ENCODE data around the gene ATAD3B.
A peak's percentile ranks its signal among the peaks of the same experiment; 100 is the strongest.

The ATAD3B gene

DNA sequence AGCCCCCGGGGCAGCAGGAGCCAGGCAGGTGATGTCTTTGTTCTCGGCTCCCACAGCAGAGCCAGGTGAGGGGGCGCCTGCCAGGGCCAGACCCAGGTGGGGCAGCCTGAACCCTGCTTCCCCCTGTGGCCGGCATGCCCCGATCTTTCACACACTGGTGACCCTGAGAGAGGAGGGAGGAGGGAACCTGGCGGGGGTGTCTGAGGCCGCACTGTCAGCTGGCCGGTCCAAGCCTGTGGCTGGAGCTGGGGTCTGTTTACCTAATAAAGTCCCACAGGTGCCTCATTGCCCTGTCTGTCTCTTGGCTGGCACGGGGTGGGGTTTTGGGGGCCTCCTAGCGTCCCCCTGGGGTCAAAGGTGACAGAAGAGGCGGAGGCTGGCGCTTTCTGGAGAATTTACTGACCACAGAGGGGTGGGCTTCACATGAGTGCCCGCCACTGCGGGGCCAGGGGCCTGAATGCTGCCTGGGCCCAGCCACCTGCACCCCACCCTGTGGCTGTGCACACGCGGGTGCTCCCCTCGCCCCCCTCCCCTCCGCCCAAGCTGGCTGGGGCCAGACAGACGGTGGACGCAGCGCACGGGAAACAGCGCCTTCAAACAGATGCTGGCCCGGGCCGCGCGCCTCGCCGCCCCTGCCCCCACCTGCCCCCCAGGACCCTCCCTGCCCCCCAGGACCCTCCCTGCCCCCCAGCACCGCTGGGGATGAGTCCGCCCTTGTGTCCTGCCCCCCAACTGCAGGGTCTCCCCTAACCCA, 63.0 kb downstream of the ATAD3B start:
- Mint-ChIP-seq H3K4me3 (no peak overlapping the region), H3K27ac (no peak overlapping the region), H3K9me3 (peaks cover 8% of the 10 kb centered on the region), H3K4me1 (no peaks in the 10 kb centered on the region), H3K27me3 (ENCODE audit: low read depth) (no peaks in the 10 kb centered on the region), H3K36me3 (ENCODE audit: low read depth) (peaks cover 29% of the 10 kb centered on the region)
- TF ChIP-seq, protein P1, sequence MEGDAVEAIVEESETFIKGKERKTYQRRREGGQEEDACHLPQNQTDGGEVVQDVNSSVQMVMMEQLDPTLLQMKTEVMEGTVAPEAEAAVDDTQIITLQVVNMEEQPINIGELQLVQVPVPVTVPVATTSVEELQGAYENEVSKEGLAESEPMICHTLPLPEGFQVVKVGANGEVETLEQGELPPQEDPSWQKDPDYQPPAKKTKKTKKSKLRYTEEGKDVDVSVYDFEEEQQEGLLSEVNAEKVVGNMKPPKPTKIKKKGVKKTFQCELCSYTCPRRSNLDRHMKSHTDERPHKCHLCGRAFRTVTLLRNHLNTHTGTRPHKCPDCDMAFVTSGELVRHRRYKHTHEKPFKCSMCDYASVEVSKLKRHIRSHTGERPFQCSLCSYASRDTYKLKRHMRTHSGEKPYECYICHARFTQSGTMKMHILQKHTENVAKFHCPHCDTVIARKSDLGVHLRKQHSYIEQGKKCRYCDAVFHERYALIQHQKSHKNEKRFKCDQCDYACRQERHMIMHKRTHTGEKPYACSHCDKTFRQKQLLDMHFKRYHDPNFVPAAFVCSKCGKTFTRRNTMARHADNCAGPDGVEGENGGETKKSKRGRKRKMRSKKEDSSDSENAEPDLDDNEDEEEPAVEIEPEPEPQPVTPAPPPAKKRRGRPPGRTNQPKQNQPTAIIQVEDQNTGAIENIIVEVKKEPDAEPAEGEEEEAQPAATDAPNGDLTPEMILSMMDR (IDR thresholded peaks at IDR 0.05; ENCODE audit: unreplicated experiment in 3 of 3): no peak

DNA sequence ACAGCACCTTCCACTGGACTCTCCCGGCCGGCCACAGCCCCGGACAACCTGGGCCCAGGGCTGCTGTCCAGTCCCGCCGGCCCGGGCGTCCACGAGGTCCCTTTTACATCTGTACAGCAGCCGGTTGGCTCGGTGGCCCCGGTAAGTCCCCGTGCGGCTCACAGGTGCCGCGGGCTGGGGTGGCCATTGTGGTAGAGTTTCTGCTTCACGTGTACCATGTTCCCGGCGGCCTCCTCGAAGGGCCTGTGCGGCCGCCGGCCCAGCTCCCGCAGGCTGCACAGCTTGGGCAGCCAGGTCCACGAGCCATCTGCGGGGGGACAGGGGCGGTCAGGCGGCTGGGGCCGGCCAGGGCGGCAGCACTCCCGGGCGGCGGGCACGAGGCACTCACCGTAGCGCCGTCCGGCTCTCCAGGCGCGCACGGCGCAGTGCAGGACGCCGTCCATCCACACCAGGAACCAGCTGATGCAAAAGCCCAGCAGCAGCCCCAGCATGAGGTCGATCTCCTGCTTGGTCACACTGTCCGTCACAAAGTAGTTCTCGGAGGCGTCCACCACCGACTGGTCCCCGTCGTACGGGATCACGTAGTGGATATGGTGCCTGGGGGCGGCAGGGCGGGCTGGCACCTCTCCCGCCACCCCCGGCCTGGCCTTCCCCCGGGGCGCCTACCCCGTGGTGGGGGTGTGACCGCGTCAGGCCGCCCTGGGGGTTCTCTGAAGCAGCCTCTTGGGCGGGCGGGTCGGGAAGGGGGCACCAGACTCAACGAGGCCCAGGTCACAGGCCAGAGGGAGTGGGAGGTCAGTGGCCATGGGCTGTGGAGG, 63.8 kb downstream of the ATAD3B start:
- Mint-ChIP-seq H3K27me3 (ENCODE audit: low read depth) (no peaks in the 10 kb centered on the region), H3K36me3 (ENCODE audit: low read depth) (peaks cover 21% of the 10 kb centered on the region), H3K4me3 (no peak overlapping the region), H3K27ac (no peak overlapping the region), H3K4me1 (no peaks in the 10 kb centered on the region), H3K9me3 (peaks cover 8% of the 10 kb centered on the region)
- TF ChIP-seq, protein P1 (IDR thresholded peaks at IDR 0.05; ENCODE audit: unreplicated experiment in 3 of 3): no peak

GRCh38 chr1:1536019-1536937, 64.7 kb downstream of the ATAD3B start:
- H3K4me3 Mint-ChIP-seq: peak overlapping the region in 2 of 3 experiments; percentile 10 to 50
- TF ChIP-seq, protein P1 (IDR thresholded peaks at IDR 0.05; ENCODE audit: unreplicated experiment in 3 of 3): no peak
- H3K36me3 Mint-ChIP-seq (ENCODE audit: low read depth): peaks cover 15% of the 10 kb centered on the region
- H3K9me3 Mint-ChIP-seq: peaks cover 5% of the 10 kb centered on the region
- H3K4me1 Mint-ChIP-seq: no peaks in the 10 kb centered on the region
- no peak overlapping the region for H3K27ac Mint-ChIP-seq
- H3K27me3 Mint-ChIP-seq (ENCODE audit: low read depth): no peaks in the 10 kb centered on the region

GRCh38 chr1:1536938-1537546, 65.5 kb downstream of the ATAD3B start:
- TF ChIP-seq, protein P1 (IDR thresholded peaks at IDR 0.05; ENCODE audit: unreplicated experiment in 3 of 3): no peak
- Mint-ChIP-seq H3K27ac (no peak overlapping the region), H3K4me1 (no peaks in the 10 kb centered on the region), H3K36me3 (ENCODE audit: low read depth) (peaks cover 10% of the 10 kb centered on the region), H3K4me3 (peak overlapping the region in 2 of 3 experiments; percentile 10 to 50), H3K9me3 (peaks cover 2% of the 10 kb centered on the region), H3K27me3 (ENCODE audit: low read depth) (no peaks in the 10 kb centered on the region)

GRCh38 chr1:1537626-1538250, 66.2 kb downstream of the ATAD3B start:
- no peaks in the 10 kb centered on the region for H3K27me3 Mint-ChIP-seq (ENCODE audit: low read depth)
- no peaks in the 10 kb centered on the region for H3K9me3 Mint-ChIP-seq
- peaks cover 6% of the 10 kb centered on the region for H3K36me3 Mint-ChIP-seq (ENCODE audit: low read depth)
- no peaks in the 10 kb centered on the region for H3K4me1 Mint-ChIP-seq
- TF ChIP-seq, protein P1 (IDR thresholded peaks at IDR 0.05; ENCODE audit: unreplicated experiment in 3 of 3): no peak
- H3K4me3 Mint-ChIP-seq: peak overlapping the region; percentile 32 to 67 (median 61)
- no peak overlapping the region for H3K27ac Mint-ChIP-seq

Measured in nephron (organoid).